SU-DHL-6 (cell line): ENCODE measurements around the gene PPFIBP2.

ENCODE experiments used
- EZH2phosphoT487 ChIP-seq: fragments of 200-600 bp; sonication (generic), shearing (Covaris generic); conservative IDR thresholded peaks from 2 replicates; pipeline ENCODE4 v1.6.1; 2018; ENCODE audit warnings: mild to moderate bottlenecking, antibody characterized with exemption, low read length, moderate library complexity, mixed read lengths
- TF ChIP-seq, protein P1 (sequence below): fragments of 200-600 bp; sonication (generic); IDR thresholded peaks from one replicate; pipeline ENCODE4 v1.5.1; 2017; ENCODE audit warnings: antibody characterized with exemption, mild to moderate bottlenecking, low read length, moderate library complexity; ENCODE audit not compliant: insufficient read depth, poor library complexity, severe bottlenecking

- TF ChIP-seq, protein P1, sequence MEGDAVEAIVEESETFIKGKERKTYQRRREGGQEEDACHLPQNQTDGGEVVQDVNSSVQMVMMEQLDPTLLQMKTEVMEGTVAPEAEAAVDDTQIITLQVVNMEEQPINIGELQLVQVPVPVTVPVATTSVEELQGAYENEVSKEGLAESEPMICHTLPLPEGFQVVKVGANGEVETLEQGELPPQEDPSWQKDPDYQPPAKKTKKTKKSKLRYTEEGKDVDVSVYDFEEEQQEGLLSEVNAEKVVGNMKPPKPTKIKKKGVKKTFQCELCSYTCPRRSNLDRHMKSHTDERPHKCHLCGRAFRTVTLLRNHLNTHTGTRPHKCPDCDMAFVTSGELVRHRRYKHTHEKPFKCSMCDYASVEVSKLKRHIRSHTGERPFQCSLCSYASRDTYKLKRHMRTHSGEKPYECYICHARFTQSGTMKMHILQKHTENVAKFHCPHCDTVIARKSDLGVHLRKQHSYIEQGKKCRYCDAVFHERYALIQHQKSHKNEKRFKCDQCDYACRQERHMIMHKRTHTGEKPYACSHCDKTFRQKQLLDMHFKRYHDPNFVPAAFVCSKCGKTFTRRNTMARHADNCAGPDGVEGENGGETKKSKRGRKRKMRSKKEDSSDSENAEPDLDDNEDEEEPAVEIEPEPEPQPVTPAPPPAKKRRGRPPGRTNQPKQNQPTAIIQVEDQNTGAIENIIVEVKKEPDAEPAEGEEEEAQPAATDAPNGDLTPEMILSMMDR = peak; percentile 32
- TF ChIP-seq EZH2phosphoT487 = no peak
These were observed 22.3 kb downstream of the PPFIBP2 start for GRCh38 chr11:7536100-7536499.
